OCI-LY7 (cell line): ENCODE measurements around the gene LATS2. TPM values are rescaled to one million over a fixed set of nuclear protein-coding genes. Genes with fewer than 3 reads are reported as not detected.

Experiments
- BruUV-seq: library from RNA; stranded (reverse); fragments of 400-500 nt; replicated peaks from 2 replicates; lab custom pipeline; 2021; lab: Mats Ljungman, UMichigan
- CTCF ChIA-PET: fragments of 300-600 bp; sonication (Branson Sonifier 250); formaldehyde crosslinking; loops from one replicate; lab custom pipeline; 2022; ENCODE audit warnings: antibody characterized with exemption; ENCODE audit not compliant: unreplicated experiment; lab: Charles Lee
- POLR2A ChIA-PET: fragments of 300-600 bp; sonication (Branson Sonifier 250); formaldehyde crosslinking; loops from one replicate; lab custom pipeline; 2022; ENCODE audit warnings: antibody characterized with exemption; lab: Charles Lee
- DNase-seq: peaks from one replicate; pipeline ENCODE4 v3.0.0-alpha.2; 2015; ENCODE audit warnings: low spot score
- H2AFZ ChIP-seq: fragments of 200-600 bp; sonication (generic), shearing (Covaris generic); 2 replicates; pipeline ENCODE4 v1.6.1; 2014; ENCODE audit warnings: mild to moderate bottlenecking, antibody characterized with exemption, low read length, moderate library complexity
- H3K27ac ChIP-seq: fragments of 200-600 bp; sonication (generic); 2 replicates; pipeline ENCODE4 v1.5.1; 2014; ENCODE audit warnings: mixed run types, low read depth, mild to moderate bottlenecking, moderate library complexity, low read length, inconsistent platforms; ENCODE audit not compliant: poor library complexity, severe bottlenecking
- H3K36me3 ChIP-seq: fragments of 200-600 bp; sonication (generic); 2 replicates; pipeline ENCODE4 v1.6.1; 2014; ENCODE audit warnings: mild to moderate bottlenecking, antibody characterized with exemption, low read length, moderate library complexity, mixed read lengths; ENCODE audit not compliant: insufficient read depth
- H3K4me1 ChIP-seq: fragments of 200-600 bp; sonication (generic); 2 replicates; pipeline ENCODE4 v1.5.1; 2014; ENCODE audit warnings: mild to moderate bottlenecking, low read length; ENCODE audit not compliant: insufficient read depth, poor library complexity, severe bottlenecking
- H3K4me2 ChIP-seq: fragments of 200-600 bp; sonication (generic); 2 replicates; pipeline ENCODE4 v1.6.1; 2014; ENCODE audit warnings: mild to moderate bottlenecking, low read length
- H3K4me3 ChIP-seq: fragments of 200-600 bp; sonication (generic); 2 replicates; pipeline ENCODE4 v1.5.1; 2014; ENCODE audit warnings: mild to moderate bottlenecking, low read depth, low read length; ENCODE audit not compliant: poor library complexity, severe bottlenecking
- H3K79me2 ChIP-seq: fragments of 200-600 bp; sonication (generic); 2 replicates; pipeline ENCODE4 v1.6.1; 2016; ENCODE audit warnings: low read depth, mild to moderate bottlenecking, low read length, moderate library complexity, mixed read lengths; ENCODE audit not compliant: insufficient read depth
- H3K9me2 ChIP-seq: fragments of 200-600 bp; sonication (generic); 2 replicates; pipeline ENCODE4 v1.6.1; 2016; ENCODE audit warnings: mild to moderate bottlenecking, low read length, mixed read lengths; ENCODE audit not compliant: insufficient read depth
- H3K9me3 ChIP-seq: fragments of 200-600 bp; sonication (generic); 2 replicates; pipeline ENCODE4 v1.6.1; 2014; ENCODE audit warnings: mild to moderate bottlenecking, mixed run types, low read length, mixed read lengths
- H4K20me1 ChIP-seq: fragments of 200-600 bp; sonication (generic); 2 replicates; pipeline ENCODE4 v1.6.1; 2014; ENCODE audit warnings: mild to moderate bottlenecking, antibody characterized with exemption, low read length, moderate library complexity, mixed read lengths; ENCODE audit not compliant: insufficient read depth
- EZH2phosphoT487 ChIP-seq: fragments of 200-600 bp; sonication (generic); IDR thresholded peaks from 2 replicates; pipeline ENCODE4 v1.6.1; 2018; ENCODE audit warnings: low read depth, borderline replicate concordance, mild to moderate bottlenecking, mixed run types, antibody characterized with exemption, low read length, moderate library complexity, mixed read lengths
- intact Hi-C: fragments of 100-400 bp; cut with micrococcal nuclease; formaldehyde crosslinking; loops from one replicate; pipeline ENCODE4 v1.10.0; 2022; ENCODE audit not compliant: unreplicated experiment
- total RNA-seq, 2 experiments: library from RNA; depleted of rRNA in 1 of 2; stranded (reverse); fragments of >200 nt in 1 of 2; shearing (Covaris generic) in 1 of 2; gene quantifications; 2 replicates each; pipeline ENCODE4 v1.2.3, GENCODE V29; 2014 to 2022
- TF ChIP-seq, protein P1 (sequence below): fragments of 200-600 bp; sonication (generic); conservative IDR thresholded peaks from 2 replicates; pipeline ENCODE4 v1.5.1; 2014; ENCODE audit warnings: mild to moderate bottlenecking, antibody characterized with exemption, low read length, moderate library complexity, mixed read lengths

The LATS2 gene
- total RNA-seq, 2 experiments from 2014 or later: 0.19 to 1.3 TPM

GRCh38 chr13:21075011-21075378, 13.6 kb upstream of the LATS2 start:
- Histone ChIP-seq H3K9me2 (no peaks in the 10 kb centered on the region), H3K4me2 (no peak overlapping the region), H3K9me3 (no peaks in the 10 kb centered on the region), H3K36me3 (no peaks in the 10 kb centered on the region), H3K4me3 (no peak overlapping the region), H3K27ac (no peak overlapping the region), H3K79me2 (no peaks in the 10 kb centered on the region), H3K4me1 (no peaks in the 10 kb centered on the region), H4K20me1 (no peaks in the 10 kb centered on the region), H2AFZ (no peak overlapping the region)
- CTCF ChIA-PET: no interaction called here
- BruUV-seq: no TSS peak
- no peak for TF ChIP-seq EZH2phosphoT487
- TF ChIP-seq, protein P1, sequence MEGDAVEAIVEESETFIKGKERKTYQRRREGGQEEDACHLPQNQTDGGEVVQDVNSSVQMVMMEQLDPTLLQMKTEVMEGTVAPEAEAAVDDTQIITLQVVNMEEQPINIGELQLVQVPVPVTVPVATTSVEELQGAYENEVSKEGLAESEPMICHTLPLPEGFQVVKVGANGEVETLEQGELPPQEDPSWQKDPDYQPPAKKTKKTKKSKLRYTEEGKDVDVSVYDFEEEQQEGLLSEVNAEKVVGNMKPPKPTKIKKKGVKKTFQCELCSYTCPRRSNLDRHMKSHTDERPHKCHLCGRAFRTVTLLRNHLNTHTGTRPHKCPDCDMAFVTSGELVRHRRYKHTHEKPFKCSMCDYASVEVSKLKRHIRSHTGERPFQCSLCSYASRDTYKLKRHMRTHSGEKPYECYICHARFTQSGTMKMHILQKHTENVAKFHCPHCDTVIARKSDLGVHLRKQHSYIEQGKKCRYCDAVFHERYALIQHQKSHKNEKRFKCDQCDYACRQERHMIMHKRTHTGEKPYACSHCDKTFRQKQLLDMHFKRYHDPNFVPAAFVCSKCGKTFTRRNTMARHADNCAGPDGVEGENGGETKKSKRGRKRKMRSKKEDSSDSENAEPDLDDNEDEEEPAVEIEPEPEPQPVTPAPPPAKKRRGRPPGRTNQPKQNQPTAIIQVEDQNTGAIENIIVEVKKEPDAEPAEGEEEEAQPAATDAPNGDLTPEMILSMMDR: no peak
- intact Hi-C loops: no loop called here
- no peak for DNase-seq
- POLR2A ChIA-PET: no interaction called here

DNA sequence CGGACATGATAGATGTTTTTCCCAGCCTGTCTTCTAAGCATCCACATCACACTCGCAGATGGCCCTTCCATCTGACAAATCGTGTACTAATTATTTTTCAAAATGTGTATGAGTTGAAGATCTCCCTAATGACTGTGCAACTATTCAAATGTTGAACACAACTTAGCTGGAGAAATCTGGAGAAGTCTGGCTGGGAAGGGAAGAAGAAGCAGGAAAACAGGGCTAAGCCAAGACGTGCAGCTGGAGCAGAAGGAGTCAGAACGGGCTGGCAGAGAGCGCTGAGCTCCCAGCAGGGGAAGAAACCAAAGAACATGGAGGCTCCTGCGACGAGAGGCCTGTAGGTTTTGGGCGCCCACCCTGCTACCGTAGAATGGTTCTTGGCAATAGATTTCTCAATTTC, 13.2 kb upstream of the LATS2 start:
- no peaks in the 10 kb centered on the region for H3K9me2 ChIP-seq
- no peak overlapping the region for H3K4me2 ChIP-seq
- no peak overlapping the region for H3K4me3 ChIP-seq
- intact Hi-C loops: no loop called here
- no peaks in the 10 kb centered on the region for H3K79me2 ChIP-seq
- no peak for DNase-seq
- no peak overlapping the region for H2AFZ ChIP-seq
- TF ChIP-seq, protein P1: no peak
- no peak for TF ChIP-seq EZH2phosphoT487
- POLR2A ChIA-PET: no interaction called here
- H4K20me1 ChIP-seq: no peaks in the 10 kb centered on the region
- no peaks in the 10 kb centered on the region for H3K36me3 ChIP-seq
- H3K4me1 ChIP-seq: no peaks in the 10 kb centered on the region
- H3K27ac ChIP-seq: no peak overlapping the region
- H3K9me3 ChIP-seq: no peaks in the 10 kb centered on the region
- BruUV-seq: no TSS peak
- CTCF ChIA-PET: no interaction called here

- H3K79me2 ChIP-seq: no peaks in the 10 kb centered on the region
- DNase-seq: no peak
- no peak overlapping the region for H3K4me3 ChIP-seq
- POLR2A ChIA-PET: no interaction called here
- H3K9me2 ChIP-seq: no peaks in the 10 kb centered on the region
- no peaks in the 10 kb centered on the region for H3K9me3 ChIP-seq
- no peaks in the 10 kb centered on the region for H3K36me3 ChIP-seq
- H4K20me1 ChIP-seq: no peaks in the 10 kb centered on the region
- BruUV-seq: no TSS peak
- TF ChIP-seq, protein P1: no peak
- TF ChIP-seq EZH2phosphoT487: no peak
- CTCF ChIA-PET: no interaction called here
- H3K27ac ChIP-seq: no peak overlapping the region
- no peak overlapping the region for H2AFZ ChIP-seq
- H3K4me1 ChIP-seq: no peaks in the 10 kb centered on the region
- intact Hi-C loops: no loop called here
- H3K4me2 ChIP-seq: no peak overlapping the region
Measured at GRCh38 chr13:21071924-21072323, 10.5 kb upstream of the LATS2 start.
